ENCODE results near the gene LMO1.
A peak's percentile ranks its signal among the peaks of the same experiment; 100 is the strongest.

Gene LMO1

DNA sequence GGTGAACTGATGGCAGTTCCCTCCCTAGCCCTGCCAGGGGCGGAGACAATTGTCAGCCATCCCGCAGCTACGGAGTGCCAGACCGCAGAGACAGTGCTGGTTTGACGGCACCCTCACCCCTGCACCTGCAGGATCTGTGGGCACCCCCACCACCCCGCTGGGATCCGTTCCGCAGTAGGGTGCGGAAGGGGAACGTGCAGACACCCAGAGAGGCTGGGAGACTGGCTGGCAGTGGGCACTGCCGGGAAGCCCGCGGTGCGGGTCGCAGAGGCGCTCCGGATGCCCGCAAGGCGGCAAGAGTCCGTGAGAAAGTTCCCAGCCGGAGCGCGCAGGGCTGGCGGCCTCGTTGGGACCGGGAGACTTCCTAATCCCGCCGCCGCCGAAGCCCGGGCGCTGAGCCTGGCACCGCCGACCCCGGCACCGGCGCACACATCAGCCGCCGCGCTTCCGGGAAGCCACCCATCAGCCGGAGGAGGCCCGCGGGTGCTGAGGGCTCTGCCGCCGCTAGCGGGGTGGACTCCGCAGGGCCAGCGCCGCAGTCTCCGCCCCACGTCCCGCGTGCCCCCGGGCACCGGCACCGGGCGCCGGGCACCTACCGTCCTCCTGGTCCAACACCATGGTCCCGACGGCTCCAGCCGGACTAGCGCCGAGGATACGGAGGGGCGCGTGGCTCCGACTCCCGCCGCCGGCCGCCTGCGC lies 4.3 kb upstream of the LMO1 start:
- Histone ChIP-seq H3K27ac (replicated peaks) (no peak overlapping the region), H3K27me3 (ENCODE audit: insufficient read depth, poor library complexity, severe bottlenecking) (peaks cover 56% of the 10 kb centered on the region), H3K4me3 (replicated peaks; ENCODE audit: insufficient read depth, low read length) (peak overlapping the region; percentile 11; the same call in 1 of the 2 replicates)
- DNase-seq (ENCODE audit: low read depth in 1 of 2, low spot score in 1 of 2): no peak
- TF ChIP-seq GABPA (IDR thresholded peaks at IDR 0.05; ENCODE audit: low read depth) (no peak), POLR2AphosphoS5 (IDR thresholded peaks at IDR 0.05; ENCODE audit: low read depth) (no peak), SPI1 (IDR thresholded peaks at IDR 0.05; ENCODE audit: borderline replicate concordance, low read depth) (no peak)
- TF ChIP-seq, protein P1, sequence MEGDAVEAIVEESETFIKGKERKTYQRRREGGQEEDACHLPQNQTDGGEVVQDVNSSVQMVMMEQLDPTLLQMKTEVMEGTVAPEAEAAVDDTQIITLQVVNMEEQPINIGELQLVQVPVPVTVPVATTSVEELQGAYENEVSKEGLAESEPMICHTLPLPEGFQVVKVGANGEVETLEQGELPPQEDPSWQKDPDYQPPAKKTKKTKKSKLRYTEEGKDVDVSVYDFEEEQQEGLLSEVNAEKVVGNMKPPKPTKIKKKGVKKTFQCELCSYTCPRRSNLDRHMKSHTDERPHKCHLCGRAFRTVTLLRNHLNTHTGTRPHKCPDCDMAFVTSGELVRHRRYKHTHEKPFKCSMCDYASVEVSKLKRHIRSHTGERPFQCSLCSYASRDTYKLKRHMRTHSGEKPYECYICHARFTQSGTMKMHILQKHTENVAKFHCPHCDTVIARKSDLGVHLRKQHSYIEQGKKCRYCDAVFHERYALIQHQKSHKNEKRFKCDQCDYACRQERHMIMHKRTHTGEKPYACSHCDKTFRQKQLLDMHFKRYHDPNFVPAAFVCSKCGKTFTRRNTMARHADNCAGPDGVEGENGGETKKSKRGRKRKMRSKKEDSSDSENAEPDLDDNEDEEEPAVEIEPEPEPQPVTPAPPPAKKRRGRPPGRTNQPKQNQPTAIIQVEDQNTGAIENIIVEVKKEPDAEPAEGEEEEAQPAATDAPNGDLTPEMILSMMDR (IDR thresholded peaks at IDR 0.05; ENCODE audit: insufficient read depth, low read length): no peak
- TF ChIP-seq, protein P2, sequence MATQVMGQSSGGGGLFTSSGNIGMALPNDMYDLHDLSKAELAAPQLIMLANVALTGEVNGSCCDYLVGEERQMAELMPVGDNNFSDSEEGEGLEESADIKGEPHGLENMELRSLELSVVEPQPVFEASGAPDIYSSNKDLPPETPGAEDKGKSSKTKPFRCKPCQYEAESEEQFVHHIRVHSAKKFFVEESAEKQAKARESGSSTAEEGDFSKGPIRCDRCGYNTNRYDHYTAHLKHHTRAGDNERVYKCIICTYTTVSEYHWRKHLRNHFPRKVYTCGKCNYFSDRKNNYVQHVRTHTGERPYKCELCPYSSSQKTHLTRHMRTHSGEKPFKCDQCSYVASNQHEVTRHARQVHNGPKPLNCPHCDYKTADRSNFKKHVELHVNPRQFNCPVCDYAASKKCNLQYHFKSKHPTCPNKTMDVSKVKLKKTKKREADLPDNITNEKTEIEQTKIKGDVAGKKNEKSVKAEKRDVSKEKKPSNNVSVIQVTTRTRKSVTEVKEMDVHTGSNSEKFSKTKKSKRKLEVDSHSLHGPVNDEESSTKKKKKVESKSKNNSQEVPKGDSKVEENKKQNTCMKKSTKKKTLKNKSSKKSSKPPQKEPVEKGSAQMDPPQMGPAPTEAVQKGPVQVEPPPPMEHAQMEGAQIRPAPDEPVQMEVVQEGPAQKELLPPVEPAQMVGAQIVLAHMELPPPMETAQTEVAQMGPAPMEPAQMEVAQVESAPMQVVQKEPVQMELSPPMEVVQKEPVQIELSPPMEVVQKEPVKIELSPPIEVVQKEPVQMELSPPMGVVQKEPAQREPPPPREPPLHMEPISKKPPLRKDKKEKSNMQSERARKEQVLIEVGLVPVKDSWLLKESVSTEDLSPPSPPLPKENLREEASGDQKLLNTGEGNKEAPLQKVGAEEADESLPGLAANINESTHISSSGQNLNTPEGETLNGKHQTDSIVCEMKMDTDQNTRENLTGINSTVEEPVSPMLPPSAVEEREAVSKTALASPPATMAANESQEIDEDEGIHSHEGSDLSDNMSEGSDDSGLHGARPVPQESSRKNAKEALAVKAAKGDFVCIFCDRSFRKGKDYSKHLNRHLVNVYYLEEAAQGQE (IDR thresholded peaks at IDR 0.05; ENCODE audit: insufficient replicate concordance, low read depth): no peak

DNA sequence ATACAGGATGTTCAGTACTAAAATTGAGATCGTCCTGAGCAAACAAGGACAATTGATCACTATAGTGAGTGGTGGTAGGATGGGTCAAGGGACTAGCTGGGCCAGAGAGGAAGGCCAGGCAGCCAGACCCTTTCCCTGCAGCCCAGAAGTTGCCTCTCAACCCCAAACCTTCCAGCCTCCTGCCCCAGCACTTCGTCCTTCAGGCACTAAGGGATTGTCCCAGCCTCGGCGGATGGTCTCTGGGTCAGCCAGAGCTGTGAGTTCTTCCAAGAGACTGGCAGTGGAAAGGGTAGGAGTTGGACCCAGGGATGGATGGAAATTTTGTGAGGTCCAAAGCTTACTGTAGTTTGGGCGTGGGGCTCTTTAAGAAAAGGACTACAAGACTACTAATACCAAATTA lies 3.6 kb upstream of the LMO1 start:
- Histone ChIP-seq H3K4me3 (replicated peaks; ENCODE audit: insufficient read depth, low read length) (no peak overlapping the region), H3K27me3 (ENCODE audit: insufficient read depth, poor library complexity, severe bottlenecking) (peaks cover 59% of the 10 kb centered on the region), H3K27ac (replicated peaks) (no peak overlapping the region)
- no peak for DNase-seq (ENCODE audit: low read depth in 1 of 2, low spot score in 1 of 2)
- TF ChIP-seq GABPA (IDR thresholded peaks at IDR 0.05; ENCODE audit: low read depth) (no peak), SPI1 (IDR thresholded peaks at IDR 0.05; ENCODE audit: borderline replicate concordance, low read depth) (no peak), POLR2AphosphoS5 (IDR thresholded peaks at IDR 0.05; ENCODE audit: low read depth) (no peak)
- TF ChIP-seq, protein P2 (IDR thresholded peaks at IDR 0.05; ENCODE audit: insufficient replicate concordance, low read depth): no peak
- TF ChIP-seq, protein P1 (IDR thresholded peaks at IDR 0.05; ENCODE audit: insufficient read depth, low read length): no peak

DNA sequence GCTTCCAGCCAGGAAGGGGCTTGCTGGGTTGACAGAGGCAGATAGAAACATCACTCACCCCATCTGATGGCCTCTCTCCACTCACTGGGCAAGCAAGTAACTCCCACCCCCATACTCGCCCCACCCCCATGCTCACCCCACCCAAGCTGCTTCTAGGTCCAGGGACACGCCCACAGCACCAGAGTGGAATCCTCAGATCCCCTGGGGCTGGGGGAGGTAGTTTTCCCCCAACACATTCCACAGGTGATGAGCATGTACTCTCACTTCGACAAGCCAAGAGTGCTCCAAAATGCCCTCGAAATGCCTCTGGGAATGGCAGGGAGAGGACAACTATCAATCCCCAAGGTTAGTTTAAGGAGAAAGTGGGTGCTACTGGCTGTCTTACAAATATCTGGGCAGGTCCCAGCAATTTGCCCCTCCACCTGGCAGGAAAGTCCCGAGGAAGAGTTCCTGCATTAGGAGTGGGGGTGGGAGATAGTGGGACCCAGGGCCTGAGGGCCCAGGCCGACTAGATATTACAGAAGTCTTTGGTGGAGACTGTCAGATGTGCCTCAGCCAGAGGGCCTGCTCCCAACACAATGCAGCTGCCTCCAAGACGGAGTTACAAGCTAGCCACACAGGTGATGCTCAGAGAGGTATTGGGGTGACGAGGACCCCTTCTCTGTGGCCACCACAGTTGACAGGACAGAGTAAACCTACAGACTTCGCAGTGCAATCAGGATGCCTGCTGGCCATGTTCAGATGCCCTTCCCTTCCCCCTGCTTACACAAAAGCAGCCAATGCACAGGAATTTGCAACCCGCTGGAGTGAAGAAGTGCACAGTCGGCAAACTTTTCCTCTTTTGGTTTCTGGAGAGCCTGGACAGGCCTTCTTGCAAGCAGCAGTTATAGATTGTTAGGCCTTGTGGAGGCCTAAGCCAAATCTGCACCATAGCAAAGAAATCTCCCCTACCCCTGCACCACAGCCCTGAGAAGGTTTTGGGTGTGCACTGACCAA lies 2.9 kb upstream of the LMO1 start:
- TF ChIP-seq SPI1 (IDR thresholded peaks at IDR 0.05; ENCODE audit: borderline replicate concordance, low read depth): no peak
- no peak for TF ChIP-seq GABPA (IDR thresholded peaks at IDR 0.05; ENCODE audit: low read depth)
- TF ChIP-seq POLR2AphosphoS5 (IDR thresholded peaks at IDR 0.05; ENCODE audit: low read depth): no peak
- TF ChIP-seq, protein P2 (IDR thresholded peaks at IDR 0.05; ENCODE audit: insufficient replicate concordance, low read depth): no peak
- TF ChIP-seq, protein P1 (IDR thresholded peaks at IDR 0.05; ENCODE audit: insufficient read depth, low read length): no peak
- H3K27me3 ChIP-seq (ENCODE audit: insufficient read depth, poor library complexity, severe bottlenecking): peaks cover 62% of the 10 kb centered on the region
- H3K4me3 ChIP-seq (replicated peaks; ENCODE audit: insufficient read depth, low read length): no peak overlapping the region
- DNase-seq (ENCODE audit: low read depth in 1 of 2, low spot score in 1 of 2): no peak
- H3K27ac ChIP-seq (replicated peaks): no peak overlapping the region

All from HL-60 (cell line).